Breast epithelium (tissue), 3 donors: Measurements from ENCODE around the gene C1QB.

Experiments used
- CTCF ChIP-seq, 3 donors: fragments of 450-650 bp; IDR thresholded peaks; one replicate each; pipeline ENCODE4 v1.5.1; 2016 to 2017; ENCODE audit warnings: antibody characterized with exemption in 3 of 3, mild to moderate bottlenecking in 3 of 3, moderate library complexity in 3 of 3
- POLR2A ChIP-seq: fragments of 450-650 bp; IDR thresholded peaks from one replicate; pipeline ENCODE4 v1.6.1; 2016; ENCODE audit warnings: antibody characterized with exemption, mild to moderate bottlenecking, moderate library complexity

- TF ChIP-seq CTCF (IDR thresholded peaks at IDR 0.05), result no peak
- no peak for TF ChIP-seq POLR2A
These were observed 39.1 kb upstream of the C1QB start for GRCh38 chr1:22613951-22614350.
